HCT116 (cell line): Measurements from ENCODE around the gene SLC27A1. TPM values are rescaled to one million over a fixed set of nuclear protein-coding genes. Genes with fewer than 3 reads are reported as not detected.

Source experiments
- ATAC-seq: fragments of 200-7000 bp; cut with Tn5 transposase; 2 replicates; pipeline ENCODE4 v1.9.1; 2020; ENCODE audit warnings: mild to moderate bottlenecking, moderate library complexity
- BruUV-seq: library from RNA; stranded (reverse); fragments of 400-500 nt; replicated peaks from 2 replicates; lab custom pipeline; 2021; lab: Mats Ljungman, UMichigan
- CTCF ChIA-PET: fragments of 300-600 bp; sonication (Branson Sonifier 250); formaldehyde crosslinking; loops from one replicate; lab custom pipeline; 2021; ENCODE audit warnings: antibody characterized with exemption; lab: Charles Lee
- POLR2A ChIA-PET: fragments of 300-600, 350-600 bp; sonication (Branson Sonifier 250); formaldehyde crosslinking; loops from one replicate; lab custom pipeline; 2021; ENCODE audit warnings: antibody characterized with exemption; lab: Charles Lee
- RAD21 ChIA-PET, 2 experiments: fragments of 300-600 bp; sonication (Branson Sonifier 250); formaldehyde crosslinking; loops; one replicate each; lab custom pipeline; 2023; ENCODE audit warnings: low total read pairs in 2 of 2; ENCODE audit not compliant: uncharacterized antibody in 2 of 2, unreplicated experiment in 2 of 2, low non-redundant PET in 1 of 2; lab: Charles Lee
- DNase-seq: peaks from one replicate; pipeline ENCODE4 v3.0.0-alpha.2; 2010; ENCODE audit warnings: low read depth, low spot score
- H2AFZ ChIP-seq: fragments of 200-600 bp; shearing (Covaris generic), sonication (generic); 2 replicates; pipeline ENCODE4 v1.6.1; 2017; ENCODE audit warnings: low read depth, mixed run types, mixed read lengths, antibody characterized with exemption, low read length; ENCODE audit not compliant: poor library complexity, severe bottlenecking
- H3K27ac ChIP-seq: 2 replicates; pipeline ENCODE4 v1.5.1; 2012; ENCODE audit warnings: low read depth, low read length
- H3K27me3 ChIP-seq: fragments of 200-600 bp; sonication (generic); 2 replicates; pipeline ENCODE4 v1.6.1; 2016; ENCODE audit warnings: mixed run types, low read length, mixed read lengths; ENCODE audit not compliant: insufficient read depth
- H3K36me3 ChIP-seq, 2 experiments: fragments of 200-500 bp in 1 of 2; fragments of 200-600 bp in 1 of 2; sonication (Bioruptor generic) in 1 of 2; sonication (generic) in 1 of 2; 2 replicates each; pipeline versions ENCODE4 v1.5.1 to v1.6.1; 2014 to 2016; ENCODE audit warnings: low read length in 2 of 2, inconsistent platforms in 1 of 2, mixed read lengths in 1 of 2, mixed run types in 1 of 2; ENCODE audit not compliant: insufficient read depth in 2 of 2, control insufficient read depth in 1 of 2
- H3K4me1 ChIP-seq, 2 experiments: fragments of 200-600 bp in 1 of 2; sonication (generic) in 1 of 2; 2 replicates each; pipeline versions ENCODE4 v1.5.1 to v1.6.1; 2012 to 2017; ENCODE audit warnings: low read length in 2 of 2, inconsistent platforms in 1 of 2, mild to moderate bottlenecking in 1 of 2, mixed read lengths in 1 of 2, mixed run types in 1 of 2, moderate library complexity in 1 of 2; ENCODE audit not compliant: insufficient read depth in 2 of 2, control insufficient read depth in 1 of 2
- H3K4me2 ChIP-seq: fragments of 200-600 bp; sonication (generic); 2 replicates; pipeline ENCODE4 v1.6.1; 2017; ENCODE audit warnings: mixed run types, low read length, mixed read lengths
- H3K4me3 ChIP-seq, 2 experiments: fragments of 200-600 bp in 1 of 2; sonication (generic) in 1 of 2; replicated peaks in 1 of 2; 2 replicates each; pipeline ENCODE4 v1.5.1; 2011 to 2016; ENCODE audit warnings: low read length in 2 of 2, control low read depth in 1 of 2, low read depth in 1 of 2, mild to moderate bottlenecking in 1 of 2, mixed read lengths in 1 of 2, mixed run types in 1 of 2
- H3K79me2 ChIP-seq: fragments of 200-600 bp; sonication (generic); 2 replicates; pipeline ENCODE4 v1.6.1; 2017; ENCODE audit warnings: mild to moderate bottlenecking, mixed run types, low read length, moderate library complexity, mixed read lengths; ENCODE audit not compliant: insufficient read depth
- H3K9ac ChIP-seq: fragments of 200-600 bp; sonication (generic); 2 replicates; pipeline ENCODE4 v1.6.1; 2016; ENCODE audit warnings: low read length, mixed read lengths
- H3K9me2 ChIP-seq: fragments of 200-600 bp; sonication (generic), shearing (Covaris generic); 2 replicates; pipeline ENCODE4 v1.6.1; 2017; ENCODE audit warnings: mixed run types, mild to moderate bottlenecking, moderate library complexity; ENCODE audit not compliant: insufficient read depth
- H3K9me3 ChIP-seq, 2 experiments: fragments of 200-500 bp in 1 of 2; fragments of 200-600 bp in 1 of 2; sonication (Bioruptor generic) in 1 of 2; sonication (generic) in 1 of 2; 2 replicates each; pipeline ENCODE4 v1.6.1; 2014 to 2017; ENCODE audit warnings: low read length in 2 of 2, mixed read lengths in 2 of 2, inconsistent platforms in 1 of 2, low read depth in 1 of 2, mild to moderate bottlenecking in 1 of 2, mixed run types in 1 of 2, moderate library complexity in 1 of 2; ENCODE audit not compliant: control insufficient read depth in 1 of 2, insufficient read depth in 1 of 2
- H4K20me1 ChIP-seq: fragments of 200-600 bp; sonication (generic), shearing (Covaris generic); 2 replicates; pipeline ENCODE4 v1.6.1; 2017; ENCODE audit warnings: mixed run types, mild to moderate bottlenecking, moderate library complexity; ENCODE audit not compliant: insufficient read depth
- ATF3 ChIP-seq: IDR thresholded peaks from 2 replicates; pipeline ENCODE4 v1.6.1; 2012
- CTCF ChIP-seq, 3 experiments: fragments of 200-600 bp in 1 of 3; sonication (generic) in 1 of 3; IDR thresholded peaks in 2 of 3; conservative IDR thresholded peaks in 1 of 3; 2 replicates each; pipeline ENCODE4 v1.5.1; 2012 to 2017; ENCODE audit warnings: low read depth in 2 of 3, low read length in 2 of 3, antibody characterized with exemption in 1 of 3, borderline replicate concordance in 1 of 3, control low read depth in 1 of 3, mild to moderate bottlenecking in 1 of 3, mixed read lengths in 1 of 3, mixed run types in 1 of 3, moderate library complexity in 1 of 3; ENCODE audit not compliant: insufficient read depth in 1 of 3
- EGR1 ChIP-seq: IDR thresholded peaks from 2 replicates; pipeline ENCODE4 v1.6.1; 2012; ENCODE audit warnings: low read depth
- EZH2 ChIP-seq: fragments of 200-600 bp; sonication (generic); IDR thresholded peaks from 2 replicates; pipeline ENCODE4 v1.6.1; 2017; ENCODE audit warnings: antibody characterized with exemption, mixed run types
- EZH2phosphoT487 ChIP-seq: fragments of 200-600 bp; IDR thresholded peaks from 2 replicates; pipeline ENCODE4 v1.6.1; 2018; ENCODE audit warnings: antibody characterized with exemption, borderline replicate concordance
- MAX ChIP-seq: IDR thresholded peaks from 2 replicates; pipeline ENCODE4 v1.6.1; 2012
- POLR2AphosphoS5 ChIP-seq: IDR thresholded peaks from 2 replicates; pipeline ENCODE4 v1.6.1; 2011; ENCODE audit warnings: mild to moderate bottlenecking, low read depth, low read length, moderate library complexity
- REST ChIP-seq: IDR thresholded peaks from 2 replicates; pipeline ENCODE4 v1.6.1; 2012; ENCODE audit warnings: low read depth
- SP1 ChIP-seq: IDR thresholded peaks from 2 replicates; pipeline ENCODE4 v1.6.1; 2012; ENCODE audit warnings: low read depth
- SRF ChIP-seq: IDR thresholded peaks from 2 replicates; pipeline ENCODE4 v1.6.1; 2012; ENCODE audit warnings: low read depth
- TCF7L2 ChIP-seq: IDR thresholded peaks from 2 replicates; pipeline ENCODE4 v1.7.0; 2011; ENCODE audit warnings: borderline replicate concordance, inconsistent platforms; ENCODE audit not compliant: insufficient read depth, insufficient read length; ENCODE audit errors: extremely low read depth
- YY1 ChIP-seq: IDR thresholded peaks from 2 replicates; pipeline ENCODE4 v1.6.1; 2011; ENCODE audit warnings: low read length, low read depth, moderate library complexity, mild to moderate bottlenecking; ENCODE audit not compliant: insufficient replicate concordance; ENCODE audit errors: extremely low read depth
- ZBTB33 ChIP-seq: IDR thresholded peaks from 2 replicates; pipeline ENCODE4 v1.6.1; 2011; ENCODE audit warnings: mild to moderate bottlenecking, low read length, moderate library complexity; ENCODE audit not compliant: insufficient replicate concordance; ENCODE audit errors: extremely low read depth
- ZFX ChIP-seq: fragments of 450-650 bp; IDR thresholded peaks from 2 replicates; pipeline ENCODE4 v1.6.1; 2017
- ZNF274 ChIP-seq: fragments of 200-500 bp; sonication (Bioruptor generic); IDR thresholded peaks from 2 replicates; pipeline ENCODE4 v1.6.1; 2014; ENCODE audit warnings: mild to moderate bottlenecking, low read depth, low read length, inconsistent platforms
- intact Hi-C: fragments of 100-400 bp; cut with micrococcal nuclease; formaldehyde crosslinking; loops from 2 replicates; pipeline ENCODE4 v1.10.0; 2022
- total RNA-seq: library from RNA; stranded (reverse); gene quantifications from one replicate; pipeline ENCODE4 v1.2.1, GENCODE V29; 2021; ENCODE audit not compliant: unreplicated experiment

SLC27A1 gene
- total RNA-seq, 1 experiment from 2014 or later = 22.5 TPM

- H2AFZ ChIP-seq = no peak overlapping the region
- H3K9me2 ChIP-seq = no peaks in the 10 kb centered on the region
- peaks cover 13 to 28% of the 10 kb centered on the region in 2 experiments for H3K4me1 ChIP-seq
- intact Hi-C loops = no loop called here
- DNase-seq (no peak), ATAC-seq (no peak)
- 0 out of 2 replicates have a peak, but pooled peaks cover 6% of the 10 kb centered on the region for H3K79me2 ChIP-seq
- H3K36me3 ChIP-seq = no peaks in the 10 kb centered on the region
- no peaks in the 10 kb centered on the region for H3K9me3 ChIP-seq
- H3K4me3 ChIP-seq = no peak overlapping the region
- CTCF ChIA-PET = interaction anchor here (0.8 kb wide), 1 partner anchor 13 kb away, joined by 4 read pairs; no protein-coding TSS in a partner anchor
- no TSS peak for BruUV-seq
- H3K9ac ChIP-seq = no peak overlapping the region
- no peak overlapping the region for H3K27ac ChIP-seq
- TF ChIP-seq POLR2AphosphoS5 (no peak), ZNF274 (no peak), YY1 (no peak), ZFX (no peak), MAX (no peak), EZH2 (no peak), SP1 (no peak), EZH2phosphoT487 (no peak), ATF3 (no peak), SRF (no peak), REST (no peak), ZBTB33 (no peak), TCF7L2 (no peak), EGR1 (no peak), CTCF (IDR thresholded peaks at IDR 0.05 in 2 of 3, conservative IDR thresholded peaks at IDR 0.05 in 1 of 3; ENCODE audit: borderline replicate concordance in 1 of 3, insufficient read depth in 1 of 3, low read depth in 2 of 3, low read length in 2 of 3) (no peak)
- H3K4me2 ChIP-seq = no peak overlapping the region
- H3K27me3 ChIP-seq = no peaks in the 10 kb centered on the region
- no peaks in the 10 kb centered on the region for H4K20me1 ChIP-seq
- POLR2A ChIA-PET = no interaction called here
- RAD21 ChIA-PET = no interaction called here
Observed at GRCh38 chr19:17483605-17484002, 13.3 kb downstream of the SLC27A1 start.
